PC-9 (cell line): ENCODE measurements around the gene C5orf52.

Experiments
- EZH2 ChIP-seq: fragments of 200-600 bp; sonication (generic); IDR thresholded peaks from 2 replicates; pipeline ENCODE4 v1.8.0; 2017; ENCODE audit warnings: antibody characterized with exemption, low read depth
- TF ChIP-seq, protein P1 (sequence below): fragments of 200-600 bp; sonication (generic); conservative IDR thresholded peaks from 2 replicates; pipeline ENCODE4 v1.6.1; 2017; ENCODE audit warnings: mixed run types, antibody characterized with exemption, mild to moderate bottlenecking, moderate library complexity

- no peak for TF ChIP-seq EZH2
- TF ChIP-seq, protein P1, sequence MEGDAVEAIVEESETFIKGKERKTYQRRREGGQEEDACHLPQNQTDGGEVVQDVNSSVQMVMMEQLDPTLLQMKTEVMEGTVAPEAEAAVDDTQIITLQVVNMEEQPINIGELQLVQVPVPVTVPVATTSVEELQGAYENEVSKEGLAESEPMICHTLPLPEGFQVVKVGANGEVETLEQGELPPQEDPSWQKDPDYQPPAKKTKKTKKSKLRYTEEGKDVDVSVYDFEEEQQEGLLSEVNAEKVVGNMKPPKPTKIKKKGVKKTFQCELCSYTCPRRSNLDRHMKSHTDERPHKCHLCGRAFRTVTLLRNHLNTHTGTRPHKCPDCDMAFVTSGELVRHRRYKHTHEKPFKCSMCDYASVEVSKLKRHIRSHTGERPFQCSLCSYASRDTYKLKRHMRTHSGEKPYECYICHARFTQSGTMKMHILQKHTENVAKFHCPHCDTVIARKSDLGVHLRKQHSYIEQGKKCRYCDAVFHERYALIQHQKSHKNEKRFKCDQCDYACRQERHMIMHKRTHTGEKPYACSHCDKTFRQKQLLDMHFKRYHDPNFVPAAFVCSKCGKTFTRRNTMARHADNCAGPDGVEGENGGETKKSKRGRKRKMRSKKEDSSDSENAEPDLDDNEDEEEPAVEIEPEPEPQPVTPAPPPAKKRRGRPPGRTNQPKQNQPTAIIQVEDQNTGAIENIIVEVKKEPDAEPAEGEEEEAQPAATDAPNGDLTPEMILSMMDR: no peak
Observed at GRCh38 chr5:157640406-157641066, 30.8 kb upstream of the C5orf52 start.
